GM18907 (cell line): ENCODE data around the gene NAA50.

Experiments
- ATAC-seq: cut with Tn5 transposase; IDR thresholded peaks from one replicate; pipeline ENCODE4 v1.9.1; 2021; ENCODE audit warnings: mild to moderate bottlenecking, moderate library complexity; ENCODE audit not compliant: unreplicated experiment

The NAA50 gene

GRCh38 chr3:113743006-113743630 is 2.9 kb downstream of the NAA50 start:
- ATAC-seq = no peak

- no peak for ATAC-seq
Observed at GRCh38 chr3:113741620-113742019, 4.4 kb downstream of the NAA50 start.

- ATAC-seq = no peak
Observed at GRCh38 chr3:113741086-113741485, 5.0 kb downstream of the NAA50 start.

GRCh38 chr3:113736548-113737089 is 9.4 kb downstream of the NAA50 start:
- peak; percentile 60 for ATAC-seq

GRCh38 chr3:113731694-113732093 is 14.4 kb downstream of the NAA50 start:
- ATAC-seq = no peak

GRCh38 chr3:113730550-113730949 is 15.5 kb downstream of the NAA50 start:
- ATAC-seq = no peak

GRCh38 chr3:113728661-113729060 is 17.4 kb downstream of the NAA50 start:
- no peak for ATAC-seq

GRCh38 chr3:113721636-113722035 is 24.4 kb downstream of the NAA50 start:
- no peak for ATAC-seq

- no peak for ATAC-seq
Observed at GRCh38 chr3:113719758-113720157, 26.3 kb downstream of the NAA50 start.

GRCh38 chr3:113719294-113719693 is 26.8 kb downstream of the NAA50 start:
- no peak for ATAC-seq

- no peak for ATAC-seq
Observed at GRCh38 chr3:113717818-113718217, 28.2 kb downstream of the NAA50 start.

GRCh38 chr3:113717308-113717707 is 28.7 kb downstream of the NAA50 start:
- ATAC-seq = no peak

GRCh38 chr3:113714702-113715101 is 31.3 kb downstream of the NAA50 start:
- ATAC-seq = no peak

GRCh38 chr3:113712129-113712528 is 33.9 kb downstream of the NAA50 start:
- ATAC-seq = no peak

GRCh38 chr3:113707835-113708234 is 38.2 kb downstream of the NAA50 start:
- no peak for ATAC-seq

- no peak for ATAC-seq
Observed at GRCh38 chr3:113698956-113699355, 47.1 kb downstream of the NAA50 start.

GRCh38 chr3:113698213-113698742 is 47.8 kb downstream of the NAA50 start:
- ATAC-seq = no peak

- no peak for ATAC-seq
Observed at GRCh38 chr3:113697500-113698090, 48.5 kb downstream of the NAA50 start.

- ATAC-seq = peak; percentile 96
Observed at GRCh38 chr3:113696658-113697499, 49.2 kb downstream of the NAA50 start.

- peak; percentile 69 for ATAC-seq
Observed at GRCh38 chr3:113695786-113696645, 50.0 kb downstream of the NAA50 start, which contains the start of gene USF3. TSS of gene USF3 (minus strand) at chr3:113696642. CDS start at chr3:113674878, 21,764 bp downstream.
